ENCODE results near the gene TTC23.

The TTC23 gene

DNA sequence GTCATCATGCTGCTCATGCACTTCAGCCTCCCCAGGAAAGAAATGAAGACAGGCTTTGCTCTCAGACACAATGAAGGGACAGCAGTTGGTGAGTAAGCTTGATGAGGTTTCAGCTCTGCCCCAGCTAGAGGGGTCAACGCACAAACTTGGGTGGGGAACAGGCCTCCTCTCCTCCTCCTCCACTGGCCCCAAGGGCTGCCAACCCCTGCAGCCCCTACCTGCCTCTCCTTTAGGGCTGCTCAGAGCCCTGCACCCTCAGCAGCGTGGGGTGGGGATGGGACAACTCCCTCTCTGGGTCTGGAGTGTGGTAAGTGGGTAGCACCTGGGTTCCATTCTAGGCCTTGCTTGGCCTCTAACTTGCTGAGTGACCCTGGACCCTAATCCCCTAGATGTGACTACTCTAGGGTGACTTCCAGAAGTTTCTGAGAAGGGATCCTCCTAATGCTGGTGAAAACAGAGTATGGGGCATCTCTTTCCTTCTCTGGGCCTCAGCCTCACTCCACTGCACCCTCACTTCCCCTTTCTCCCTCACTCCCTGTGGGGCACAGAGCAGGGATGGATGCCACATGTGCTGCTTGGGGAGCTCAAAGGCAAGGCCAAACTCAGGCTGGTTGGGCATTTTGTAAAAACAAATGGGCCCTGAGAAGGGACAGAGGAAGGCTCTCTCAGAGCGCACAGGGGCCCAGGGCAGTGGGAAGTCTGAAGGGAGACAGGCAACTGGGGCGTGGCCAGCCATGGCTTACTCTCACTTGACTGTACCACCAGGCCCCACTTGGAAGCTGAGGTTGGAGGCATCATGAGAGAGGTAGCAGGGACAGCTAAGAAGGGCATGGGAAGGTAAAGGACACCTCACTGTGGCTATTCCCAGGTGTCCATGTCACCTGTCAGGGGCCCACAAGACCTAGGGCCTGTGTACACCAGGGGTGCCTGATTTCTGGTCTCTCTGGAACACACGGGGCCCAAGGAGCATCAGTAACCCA lies 80.5 kb downstream of the TTC23 start:
- no peak for TF ChIP-seq GATA2 (IDR thresholded peaks at IDR 0.05; ENCODE audit: low read depth, low read length)
- no peak for TF ChIP-seq GATA3 (IDR thresholded peaks at IDR 0.05; ENCODE audit: low read depth, low read length)

DNA sequence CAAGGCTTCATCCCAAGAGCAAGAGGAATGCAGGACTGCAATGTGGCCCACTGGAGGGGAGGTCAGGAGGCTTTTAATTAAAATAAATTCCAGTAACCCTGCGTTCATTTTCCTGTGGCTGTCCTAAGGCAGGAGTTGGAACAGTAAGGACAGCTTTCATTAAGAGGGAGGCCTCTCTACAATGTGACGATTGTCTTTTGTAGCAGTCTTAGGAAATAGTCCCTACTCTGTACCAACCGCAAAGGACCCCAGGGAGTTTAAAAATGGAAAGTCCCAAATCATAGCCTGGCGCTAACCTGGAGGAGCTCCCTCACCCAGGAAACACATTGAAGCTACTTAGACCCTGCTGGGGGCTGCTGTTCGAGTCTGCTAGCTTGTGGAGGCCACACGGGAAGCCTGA lies 81.7 kb downstream of the TTC23 start:
- TF ChIP-seq GATA3 (IDR thresholded peaks at IDR 0.05; ENCODE audit: low read depth, low read length) = no peak
- no peak for TF ChIP-seq GATA2 (IDR thresholded peaks at IDR 0.05; ENCODE audit: low read depth, low read length)

DNA sequence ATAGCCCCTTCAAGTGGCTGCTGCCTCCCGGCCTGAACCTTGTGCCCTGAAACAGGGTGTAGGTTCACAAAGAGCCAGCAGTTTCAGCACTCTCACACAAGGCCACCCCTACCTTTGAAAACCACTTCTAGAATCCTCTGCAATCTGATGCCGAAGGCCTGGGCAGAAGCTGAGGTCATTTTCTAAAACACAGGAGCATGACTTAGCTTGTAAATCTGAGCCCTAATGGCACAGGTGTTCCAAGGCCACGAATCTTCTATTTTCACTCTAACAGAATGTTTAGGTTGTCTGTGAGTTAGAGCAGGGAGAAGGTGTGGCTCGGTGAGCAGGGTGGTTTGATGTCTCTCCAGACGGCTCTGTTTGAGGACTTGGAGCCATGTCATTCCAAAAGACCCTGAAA lies 82.2 kb downstream of the TTC23 start:
- no peak for TF ChIP-seq GATA3 (IDR thresholded peaks at IDR 0.05; ENCODE audit: low read depth, low read length)
- TF ChIP-seq GATA2 (IDR thresholded peaks at IDR 0.05; ENCODE audit: low read depth, low read length) = no peak

DNA sequence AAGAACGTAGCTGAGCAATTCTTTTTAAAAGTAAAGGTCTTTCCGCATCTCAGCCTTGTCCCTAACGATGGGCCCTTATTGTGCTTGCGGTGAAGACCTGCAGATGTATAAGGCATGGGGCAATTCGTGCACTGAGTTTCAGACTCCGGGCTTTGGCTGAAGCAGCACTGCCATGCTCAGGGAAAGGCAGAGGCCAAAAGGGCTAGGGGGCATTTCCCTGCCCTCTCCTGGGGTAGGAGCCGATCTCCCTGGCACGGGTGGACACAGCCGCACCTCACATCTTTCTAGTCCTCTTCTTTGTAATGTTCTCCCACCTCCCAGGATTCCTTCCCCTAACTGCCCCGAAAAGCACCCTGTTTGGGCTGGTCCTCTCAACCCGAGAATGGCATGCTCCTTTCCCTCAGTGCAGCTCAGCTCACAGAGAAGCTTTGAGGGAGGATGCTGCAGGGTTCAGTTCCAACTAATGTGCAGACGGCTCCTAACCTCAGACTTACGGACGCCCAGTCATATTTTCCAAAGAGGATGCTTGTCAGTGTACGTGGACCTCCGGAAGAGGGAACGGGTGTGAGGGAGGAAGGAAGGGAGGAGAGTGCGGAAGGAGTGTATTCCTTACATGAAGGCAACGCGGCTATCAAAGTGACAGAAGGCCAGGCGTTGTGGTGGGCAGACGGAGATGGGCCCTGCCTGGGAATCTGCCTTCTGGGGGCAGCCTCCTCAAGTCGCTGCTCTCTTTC lies 83.3 kb downstream of the TTC23 start:
- TF ChIP-seq GATA3 (IDR thresholded peaks at IDR 0.05; ENCODE audit: low read depth, low read length) = no peak

DNA sequence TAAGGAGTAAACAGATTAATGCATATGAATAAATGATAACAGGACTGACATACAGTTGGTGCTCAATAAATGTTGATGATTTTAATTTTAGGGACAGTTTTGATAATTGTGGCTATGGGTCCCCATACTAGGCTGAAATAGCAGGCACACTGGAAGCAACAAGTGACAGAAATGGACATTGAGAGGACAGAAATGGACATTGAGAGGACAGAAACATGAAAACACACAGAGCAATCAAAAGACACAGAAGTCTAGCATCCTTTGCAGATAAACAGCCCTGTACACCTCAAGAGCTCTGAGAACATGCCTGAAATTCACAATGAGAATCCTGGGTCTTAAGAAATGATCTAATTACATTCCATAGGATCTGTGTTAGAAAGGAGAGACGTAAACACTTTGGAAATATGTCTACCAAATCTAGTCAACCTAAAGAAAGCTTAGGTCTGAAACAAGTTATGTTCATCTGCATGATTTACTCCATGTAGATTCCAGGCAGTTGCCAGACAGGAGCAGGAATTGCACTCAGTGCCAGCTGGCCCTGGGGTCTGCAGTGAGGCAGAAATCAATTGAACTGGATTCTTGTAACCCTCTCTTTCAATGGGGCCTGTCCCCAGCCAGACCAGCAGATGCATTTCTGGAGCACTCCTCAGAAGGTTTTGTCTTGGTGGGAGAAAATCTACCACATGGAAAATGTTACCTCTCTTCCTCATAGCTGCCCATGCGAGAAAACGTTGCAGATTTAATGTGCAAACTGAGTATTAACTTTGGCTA lies 84.2 kb downstream of the TTC23 start:
- TF ChIP-seq GATA3 (IDR thresholded peaks at IDR 0.05; ENCODE audit: low read depth, low read length) (no peak), GATA2 (IDR thresholded peaks at IDR 0.05; ENCODE audit: low read depth, low read length) (no peak)

DNA sequence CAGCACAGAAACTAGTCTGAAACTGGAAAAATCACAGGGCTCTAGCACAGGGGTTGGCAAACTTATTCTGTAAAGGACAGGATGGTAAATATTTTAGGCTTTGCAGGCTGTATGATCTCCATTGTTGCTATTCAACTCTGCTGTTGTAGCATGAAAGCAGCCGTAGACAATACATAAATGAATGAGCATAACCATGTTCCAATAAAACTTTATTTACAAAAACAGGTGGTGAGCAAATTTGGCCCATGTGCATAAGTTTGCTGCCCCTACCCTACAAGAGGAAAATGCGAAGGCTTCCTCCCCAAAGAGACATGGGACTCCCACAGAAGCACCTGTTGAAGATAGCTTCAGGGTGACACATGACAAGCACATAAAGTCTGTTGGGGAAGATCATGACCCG lies 85.3 kb downstream of the TTC23 start:
- no peak for TF ChIP-seq GATA2 (IDR thresholded peaks at IDR 0.05; ENCODE audit: low read depth, low read length)
- no peak for TF ChIP-seq GATA3 (IDR thresholded peaks at IDR 0.05; ENCODE audit: low read depth, low read length)

DNA sequence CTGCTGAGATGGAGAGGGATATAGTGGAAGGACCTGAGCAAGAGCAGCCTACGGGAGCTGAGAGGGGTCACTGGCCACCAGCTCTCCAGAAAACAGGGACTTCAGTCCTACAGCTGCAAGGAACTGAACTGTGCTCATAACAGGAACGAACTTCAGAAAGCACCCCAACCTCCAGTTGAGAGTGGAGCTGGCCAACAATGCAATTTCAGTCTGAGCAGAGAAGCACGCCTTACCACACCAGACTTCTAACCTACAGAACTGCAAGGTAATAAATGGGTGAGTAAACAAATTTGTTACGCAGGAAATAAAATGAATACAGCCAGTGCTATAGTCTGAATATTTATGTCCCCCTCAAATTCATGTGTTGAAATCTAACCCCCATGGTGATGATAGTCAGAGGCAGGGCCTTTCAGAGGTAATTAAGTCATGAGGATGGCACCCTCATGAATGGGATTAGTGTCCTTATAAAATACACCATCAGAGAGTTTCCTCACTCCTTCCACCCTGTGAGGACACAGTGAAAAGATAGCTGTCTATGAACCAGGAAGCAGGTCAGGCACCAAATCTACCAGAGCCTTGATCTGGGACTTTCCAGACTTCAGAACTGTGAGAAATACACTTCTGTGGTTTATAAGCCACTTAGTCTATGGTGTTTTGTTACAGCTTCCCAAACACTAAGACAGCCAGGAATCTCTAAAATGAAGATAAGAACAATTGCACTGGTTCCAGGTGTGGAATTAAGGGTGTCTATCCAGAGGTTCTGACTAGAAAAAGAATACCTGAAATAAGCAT lies 85.9 kb downstream of the TTC23 start:
- TF ChIP-seq GATA2 (IDR thresholded peaks at IDR 0.05; ENCODE audit: low read depth, low read length) = no peak
- no peak for TF ChIP-seq GATA3 (IDR thresholded peaks at IDR 0.05; ENCODE audit: low read depth, low read length)

DNA sequence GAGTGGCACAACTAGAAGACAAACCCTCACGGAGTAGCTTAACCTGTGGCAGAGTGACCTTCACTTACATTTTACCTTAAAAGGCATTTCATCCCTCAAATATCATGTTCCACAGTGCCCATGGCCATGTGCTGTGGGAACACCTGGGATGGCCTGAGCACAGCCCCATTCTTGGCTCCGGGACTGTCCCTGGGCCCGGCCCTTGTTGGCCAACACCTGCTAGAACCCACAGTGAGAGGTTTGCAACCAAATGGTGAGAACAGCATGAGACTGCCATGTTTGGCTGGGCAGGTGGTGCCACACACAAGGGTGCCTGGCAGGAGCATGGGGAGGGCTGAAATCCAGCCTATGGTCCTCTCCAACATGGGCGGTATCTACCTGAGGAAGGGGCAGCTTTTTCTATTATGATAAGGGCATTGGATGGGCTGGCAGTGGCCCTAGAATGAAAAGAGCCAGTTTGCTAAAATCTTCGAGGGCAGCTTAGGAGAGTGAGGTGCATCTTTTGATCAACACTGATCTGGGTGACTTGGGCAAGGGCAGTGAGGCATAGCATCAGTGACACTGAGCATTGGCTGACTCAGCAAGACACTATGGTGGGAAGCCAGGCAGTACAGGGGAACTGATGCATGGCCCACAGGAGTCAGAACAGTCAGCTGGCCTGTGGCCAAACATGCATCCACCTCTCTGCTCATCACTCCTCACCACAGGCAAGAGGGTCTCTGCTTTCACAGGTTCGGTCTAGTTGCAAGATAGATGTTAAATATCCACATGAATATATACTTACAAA lies 90.6 kb downstream of the TTC23 start:
- TF ChIP-seq GATA2 (IDR thresholded peaks at IDR 0.05; ENCODE audit: low read depth, low read length) (no peak), GATA3 (IDR thresholded peaks at IDR 0.05; ENCODE audit: low read depth, low read length) (no peak)

DNA sequence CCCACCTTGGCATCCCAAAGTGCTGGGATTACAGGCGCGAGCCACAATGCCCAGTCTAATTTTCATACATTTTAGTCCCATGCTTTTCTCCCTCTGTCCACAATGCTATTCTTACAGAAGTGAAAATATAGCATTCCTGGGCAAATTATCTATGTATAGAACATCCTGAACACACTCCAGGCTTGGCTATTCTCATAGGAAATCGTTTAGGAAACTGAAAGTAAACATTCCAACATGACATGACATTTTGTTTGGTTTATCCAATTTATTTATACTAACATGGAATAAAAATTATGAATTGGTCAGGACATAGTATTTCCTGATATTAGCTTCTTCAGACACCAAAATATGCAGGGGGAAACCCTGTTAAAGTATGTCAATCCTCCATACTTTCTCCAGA lies 91.9 kb downstream of the TTC23 start:
- TF ChIP-seq GATA3 (IDR thresholded peaks at IDR 0.05; ENCODE audit: low read depth, low read length) = no peak
- TF ChIP-seq GATA2 (IDR thresholded peaks at IDR 0.05; ENCODE audit: low read depth, low read length) = no peak

DNA sequence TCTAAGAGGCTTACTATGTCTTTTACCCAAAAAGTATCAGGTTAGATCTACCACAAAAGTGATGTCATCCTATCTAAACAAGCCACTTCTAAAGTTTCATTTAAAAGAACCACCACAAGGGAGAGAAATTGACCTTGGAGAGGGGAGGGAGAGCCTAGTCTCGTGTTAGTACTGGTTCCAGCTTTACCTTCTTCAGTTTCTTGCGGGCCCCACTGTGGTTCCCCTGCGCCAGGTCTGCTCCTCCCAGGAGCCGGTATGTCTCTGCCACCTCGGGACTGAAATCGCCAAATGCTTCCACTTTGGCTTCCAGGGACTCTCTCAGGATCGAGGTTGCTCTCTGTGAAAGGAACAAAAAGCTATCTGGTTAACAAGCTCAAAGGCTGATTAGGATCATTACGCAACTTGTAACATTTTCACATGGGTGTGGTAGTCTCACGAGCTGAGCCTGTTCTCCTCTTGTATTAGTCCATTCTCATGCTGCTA lies 93.4 kb downstream of the TTC23 start:
- TF ChIP-seq GATA3 (IDR thresholded peaks at IDR 0.05; ENCODE audit: low read depth, low read length) (no peak), GATA2 (IDR thresholded peaks at IDR 0.05; ENCODE audit: low read depth, low read length) (no peak)

DNA sequence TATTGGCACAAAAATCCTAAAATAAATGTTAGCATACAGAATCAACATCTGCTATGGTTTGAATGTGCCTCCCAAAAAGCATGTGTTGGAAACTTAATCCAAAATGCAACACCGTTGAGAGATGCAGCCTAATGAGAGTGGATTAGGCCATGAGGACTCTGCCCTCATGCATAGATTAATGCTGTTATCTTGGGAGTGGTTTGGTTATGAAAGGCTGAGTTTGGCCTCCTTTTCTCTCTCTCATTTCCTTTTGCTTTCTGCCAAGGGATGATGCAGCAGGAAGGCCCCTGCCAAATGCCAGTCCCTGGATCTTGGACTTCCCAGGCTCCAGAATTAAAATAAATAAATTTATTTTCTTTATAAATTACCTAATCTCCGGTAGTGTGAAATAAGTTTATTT lies 95.1 kb downstream of the TTC23 start:
- TF ChIP-seq GATA2 (IDR thresholded peaks at IDR 0.05; ENCODE audit: low read depth, low read length) (no peak), GATA3 (IDR thresholded peaks at IDR 0.05; ENCODE audit: low read depth, low read length) (no peak)

DNA sequence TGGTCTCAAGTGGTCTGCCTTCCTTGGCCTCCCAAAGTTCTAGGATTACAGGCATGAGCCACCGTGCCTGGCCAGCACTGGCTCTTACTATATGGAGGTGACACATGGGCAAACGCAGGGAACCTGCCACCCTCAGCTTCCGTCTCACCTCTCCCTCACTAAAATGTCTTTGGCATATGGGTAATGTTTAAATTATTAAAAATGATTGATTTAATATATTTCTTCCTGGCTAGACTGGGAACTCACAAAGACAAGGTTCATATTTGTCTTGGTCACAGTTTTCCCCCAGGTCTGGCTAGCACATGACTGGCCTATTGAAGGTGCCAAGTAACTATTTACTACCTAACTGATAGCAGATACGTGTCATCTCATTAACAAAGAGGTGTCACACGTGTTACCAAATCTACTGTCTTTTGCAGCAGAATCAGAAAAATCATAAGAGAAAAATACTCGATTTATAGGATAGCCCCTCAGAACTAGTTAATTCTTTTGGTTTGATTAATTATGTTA lies 96.3 kb downstream of the TTC23 start:
- TF ChIP-seq GATA3 (IDR thresholded peaks at IDR 0.05; ENCODE audit: low read depth, low read length) = no peak
- TF ChIP-seq GATA2 (IDR thresholded peaks at IDR 0.05; ENCODE audit: low read depth, low read length) = no peak

Measured in SH-SY5Y (cell line).